Measurements from ENCODE around the gene BBLN.
"Not testable (repeated sequence)": the region's sequence is repeated elsewhere in the genome, so short reads cannot be mapped to it uniquely, and the experiment has no call there.

Gene BBLN

GRCh38 chr9:128178806-128179431 lies 18.9 kb downstream of the BBLN start:
- no peak for TF ChIP-seq SP1 (IDR thresholded peaks at IDR 0.05)
- no peak for TF ChIP-seq SUZ12 (IDR thresholded peaks at IDR 0.05)
- no peak for TF ChIP-seq BHLHE40 (IDR thresholded peaks at IDR 0.05; ENCODE audit: borderline replicate concordance)
- TF ChIP-seq CTBP1 (IDR thresholded peaks at IDR 0.05; ENCODE audit: borderline replicate concordance), result no peak
- no peak for TF ChIP-seq ELF4 (IDR thresholded peaks at IDR 0.05)
- no peak for TF ChIP-seq NFRKB (IDR thresholded peaks at IDR 0.05)
- TF ChIP-seq ARNT (IDR thresholded peaks at IDR 0.05), result no peak
- TF ChIP-seq FOXM1 (IDR thresholded peaks at IDR 0.05; ENCODE audit: borderline replicate concordance), result no peak
- TF ChIP-seq HDGF (IDR thresholded peaks at IDR 0.05; ENCODE audit: borderline replicate concordance), result no peak
- TF ChIP-seq FOXA1 (IDR thresholded peaks at IDR 0.05), result no peak
- no peak for TF ChIP-seq L3MBTL2 (conservative IDR thresholded peaks at IDR 0.05)
- no peak for TF ChIP-seq PKNOX1 (IDR thresholded peaks at IDR 0.05)
- no peak for TF ChIP-seq ZNF384 (IDR thresholded peaks at IDR 0.05)
- TF ChIP-seq LEF1 (IDR thresholded peaks at IDR 0.05; ENCODE audit: borderline replicate concordance), result no peak
- no peak for TF ChIP-seq TARDBP (IDR thresholded peaks at IDR 0.05)
- TF ChIP-seq FOXK2 (IDR thresholded peaks at IDR 0.05), result no peak
- CTCF ChIA-PET, result no interaction called here
- no peak for DNase-seq (ENCODE audit: extremely low spot score)
- POLR2A ChIA-PET, result no interaction called here

- TF ChIP-seq FOXM1 (IDR thresholded peaks at IDR 0.05; ENCODE audit: borderline replicate concordance), result no peak
- TF ChIP-seq SP1 (IDR thresholded peaks at IDR 0.05), result no peak
- no peak for TF ChIP-seq FOXA1 (IDR thresholded peaks at IDR 0.05)
- no peak for TF ChIP-seq ARNT (IDR thresholded peaks at IDR 0.05)
- no peak for TF ChIP-seq LEF1 (IDR thresholded peaks at IDR 0.05; ENCODE audit: borderline replicate concordance)
- TF ChIP-seq HDGF (IDR thresholded peaks at IDR 0.05; ENCODE audit: borderline replicate concordance), result no peak
- TF ChIP-seq PKNOX1 (IDR thresholded peaks at IDR 0.05), result no peak
- TF ChIP-seq NFRKB (IDR thresholded peaks at IDR 0.05), result no peak
- no peak for TF ChIP-seq ZNF384 (IDR thresholded peaks at IDR 0.05)
- TF ChIP-seq L3MBTL2 (conservative IDR thresholded peaks at IDR 0.05), result no peak
- no peak for TF ChIP-seq SUZ12 (IDR thresholded peaks at IDR 0.05)
- no peak for TF ChIP-seq ELF4 (IDR thresholded peaks at IDR 0.05)
- no peak for TF ChIP-seq FOXK2 (IDR thresholded peaks at IDR 0.05)
- CTCF ChIA-PET, result no interaction called here
- POLR2A ChIA-PET, result no interaction called here
- DNase-seq (ENCODE audit: extremely low spot score), result no peak
Measured at GRCh38 chr9:128180001-128180400, 19.9 kb downstream of the BBLN start.

GRCh38 chr9:128180447-128180846 lies 20.4 kb downstream of the BBLN start:
- TF ChIP-seq ARNT (IDR thresholded peaks at IDR 0.05) (no peak), SP1 (IDR thresholded peaks at IDR 0.05) (no peak), TARDBP (IDR thresholded peaks at IDR 0.05) (no peak), FOXM1 (IDR thresholded peaks at IDR 0.05; ENCODE audit: borderline replicate concordance) (no peak), CTBP1 (IDR thresholded peaks at IDR 0.05; ENCODE audit: borderline replicate concordance) (no peak), L3MBTL2 (conservative IDR thresholded peaks at IDR 0.05) (no peak), HDGF (IDR thresholded peaks at IDR 0.05; ENCODE audit: borderline replicate concordance) (no peak), PKNOX1 (IDR thresholded peaks at IDR 0.05) (no peak)
- no peak for DNase-seq (ENCODE audit: extremely low spot score)
- CTCF ChIA-PET, result no interaction called here
- POLR2A ChIA-PET, result no interaction called here

GRCh38 chr9:128181480-128181879 lies 21.4 kb downstream of the BBLN start:
- CTCF ChIA-PET, result interaction anchor here (0.6 to 0.7 kb wide), 2 partner anchors 39 to 183 kb away, joined by 3 read pairs; no protein-coding TSS in a partner anchor
- POLR2A ChIA-PET; DNase-seq (ENCODE audit: extremely low spot score): not testable (repeated sequence)

GRCh38 chr9:128182893-128183588 lies 23.0 kb downstream of the BBLN start:
- CTCF ChIA-PET, result interaction anchor here (1.2 kb wide), 1 partner anchor 22 kb away, joined by 4 read pairs; no protein-coding TSS in a partner anchor
- POLR2A ChIA-PET, result interaction anchor here (1.0 to 1.2 kb wide), 2 partner anchors 8 to 10 kb away, joined by 3 read pairs; no protein-coding TSS in a partner anchor
- no peak for DNase-seq (ENCODE audit: extremely low spot score)
- no peak for TF ChIP-seq ZNF384 (IDR thresholded peaks at IDR 0.05)
- TF ChIP-seq HDGF (IDR thresholded peaks at IDR 0.05; ENCODE audit: borderline replicate concordance), result no peak
- no peak for TF ChIP-seq SP1 (IDR thresholded peaks at IDR 0.05)
- TF ChIP-seq FOXK2 (IDR thresholded peaks at IDR 0.05), result no peak
- TF ChIP-seq ELF4 (IDR thresholded peaks at IDR 0.05), result no peak
- no peak for TF ChIP-seq PKNOX1 (IDR thresholded peaks at IDR 0.05)
- no peak for TF ChIP-seq TARDBP (IDR thresholded peaks at IDR 0.05)
- TF ChIP-seq SUZ12 (IDR thresholded peaks at IDR 0.05), result no peak
- TF ChIP-seq LEF1 (IDR thresholded peaks at IDR 0.05; ENCODE audit: borderline replicate concordance), result no peak
- no peak for TF ChIP-seq BHLHE40 (IDR thresholded peaks at IDR 0.05; ENCODE audit: borderline replicate concordance)
- TF ChIP-seq L3MBTL2 (conservative IDR thresholded peaks at IDR 0.05), result no peak
- TF ChIP-seq ARNT (IDR thresholded peaks at IDR 0.05), result no peak
- TF ChIP-seq NFRKB (IDR thresholded peaks at IDR 0.05), result no peak
